NB4 (cell line): ENCODE data around the gene APPL2.
"Not testable (repeated sequence)": the region's sequence is repeated elsewhere in the genome, so short reads cannot be mapped to it uniquely, and the experiment has no call there.

Source experiments
- DNase-seq: peaks from one replicate; pipeline ENCODE4 v3.0.0; 2010; ENCODE audit warnings: low read depth
- H3K4me3 ChIP-seq: one replicate; pipeline ENCODE4 v1.5.1; 2011; ENCODE audit warnings: mild to moderate bottlenecking, low read depth, low read length, moderate library complexity
- MYC ChIP-seq: IDR thresholded peaks from 2 replicates; pipeline ENCODE4 v1.6.1; 2011; ENCODE audit warnings: low read depth, low read length
- POLR2A ChIP-seq: IDR thresholded peaks from 2 replicates; pipeline ENCODE4 v1.6.1; 2011; ENCODE audit warnings: mild to moderate bottlenecking; ENCODE audit not compliant: insufficient read length; ENCODE audit errors: extremely low read depth
- TF ChIP-seq, protein P1 (sequence below): IDR thresholded peaks from one replicate; pipeline ENCODE4 v1.5.1; 2012; ENCODE audit warnings: low read depth, low read length
- TF ChIP-seq, protein P2 (sequence below): IDR thresholded peaks from 2 replicates; pipeline ENCODE4 v1.6.1; 2011; ENCODE audit warnings: low read depth, low read length

APPL2 gene

GRCh38 chr12:105194947-105195346 is 41.0 kb downstream of the APPL2 start:
- H3K4me3 ChIP-seq: no peak overlapping the region
- TF ChIP-seq MYC: no peak
- TF ChIP-seq, protein P1, sequence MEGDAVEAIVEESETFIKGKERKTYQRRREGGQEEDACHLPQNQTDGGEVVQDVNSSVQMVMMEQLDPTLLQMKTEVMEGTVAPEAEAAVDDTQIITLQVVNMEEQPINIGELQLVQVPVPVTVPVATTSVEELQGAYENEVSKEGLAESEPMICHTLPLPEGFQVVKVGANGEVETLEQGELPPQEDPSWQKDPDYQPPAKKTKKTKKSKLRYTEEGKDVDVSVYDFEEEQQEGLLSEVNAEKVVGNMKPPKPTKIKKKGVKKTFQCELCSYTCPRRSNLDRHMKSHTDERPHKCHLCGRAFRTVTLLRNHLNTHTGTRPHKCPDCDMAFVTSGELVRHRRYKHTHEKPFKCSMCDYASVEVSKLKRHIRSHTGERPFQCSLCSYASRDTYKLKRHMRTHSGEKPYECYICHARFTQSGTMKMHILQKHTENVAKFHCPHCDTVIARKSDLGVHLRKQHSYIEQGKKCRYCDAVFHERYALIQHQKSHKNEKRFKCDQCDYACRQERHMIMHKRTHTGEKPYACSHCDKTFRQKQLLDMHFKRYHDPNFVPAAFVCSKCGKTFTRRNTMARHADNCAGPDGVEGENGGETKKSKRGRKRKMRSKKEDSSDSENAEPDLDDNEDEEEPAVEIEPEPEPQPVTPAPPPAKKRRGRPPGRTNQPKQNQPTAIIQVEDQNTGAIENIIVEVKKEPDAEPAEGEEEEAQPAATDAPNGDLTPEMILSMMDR: no peak
- TF ChIP-seq, protein P2, sequence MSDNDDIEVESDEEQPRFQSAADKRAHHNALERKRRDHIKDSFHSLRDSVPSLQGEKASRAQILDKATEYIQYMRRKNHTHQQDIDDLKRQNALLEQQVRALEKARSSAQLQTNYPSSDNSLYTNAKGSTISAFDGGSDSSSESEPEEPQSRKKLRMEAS: no peak
- TF ChIP-seq POLR2A: no peak
- DNase-seq: no peak

GRCh38 chr12:105192624-105193225 is 43.2 kb downstream of the APPL2 start:
- no peak overlapping the region for H3K4me3 ChIP-seq
- TF ChIP-seq MYC (no peak), POLR2A (no peak)
- TF ChIP-seq, protein P1: no peak
- TF ChIP-seq, protein P2: no peak
- DNase-seq: no peak

- TF ChIP-seq, protein P2: no peak
- TF ChIP-seq MYC: no peak
- TF ChIP-seq, protein P1: no peak
- TF ChIP-seq POLR2A: no peak
- DNase-seq: no peak
- no peak overlapping the region for H3K4me3 ChIP-seq
Measured at GRCh38 chr12:105190530-105190929, 45.4 kb downstream of the APPL2 start.

- H3K4me3 ChIP-seq: no peak overlapping the region
- DNase-seq: no peak
- TF ChIP-seq, protein P2: no peak
- TF ChIP-seq POLR2A (no peak), MYC (no peak)
- TF ChIP-seq, protein P1: no peak
Measured at GRCh38 chr12:105189293-105189692, 46.7 kb downstream of the APPL2 start.

- H3K4me3 ChIP-seq, DNase-seq: not testable (repeated sequence)
Measured at GRCh38 chr12:105183976-105184375, 52.0 kb downstream of the APPL2 start.

DNA sequence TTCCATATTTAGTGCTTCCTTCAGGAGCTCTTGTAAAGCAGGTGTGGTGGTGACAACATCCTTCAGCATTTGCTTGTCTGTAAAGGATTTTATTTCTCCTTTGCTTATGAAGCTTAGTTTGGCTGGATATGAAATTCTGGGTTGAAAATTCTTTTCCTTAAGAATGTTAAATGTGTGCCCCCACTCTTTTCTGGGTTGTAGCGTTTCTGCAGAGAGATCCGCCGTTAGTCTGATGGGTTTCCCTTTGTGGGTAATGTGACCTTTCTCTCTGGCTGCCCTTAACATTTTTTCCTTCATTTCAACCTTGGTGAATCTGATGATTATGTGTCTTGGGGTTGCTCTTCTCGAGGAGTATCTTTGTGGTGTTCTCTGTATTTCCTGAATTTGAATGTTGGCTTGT is 52.6 kb downstream of the APPL2 start:
- H3K4me3 ChIP-seq, DNase-seq: not testable (repeated sequence)

DNA sequence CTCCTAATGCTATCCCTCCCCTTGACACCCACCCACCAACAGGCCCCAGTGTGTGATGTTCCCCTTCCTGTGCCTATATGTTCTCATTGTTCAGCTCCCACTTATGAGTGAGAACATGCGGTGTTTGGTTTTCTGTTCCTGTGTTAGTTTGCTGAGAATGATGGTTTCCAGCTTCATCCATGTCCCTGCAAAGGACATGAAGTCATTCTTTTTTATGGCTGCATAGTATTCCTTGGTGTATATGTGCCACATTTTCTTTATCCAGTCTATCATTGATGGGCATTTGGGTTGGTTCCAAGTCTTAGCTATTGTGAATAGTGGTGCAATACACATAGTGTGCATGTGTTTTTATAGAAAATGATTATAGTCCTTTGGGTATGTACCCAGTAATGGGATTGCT is 56.9 kb downstream of the APPL2 start:
- not testable (repeated sequence) for DNase-seq

GRCh38 chr12:105177208-105177607 is 58.8 kb downstream of the APPL2 start:
- no peak for DNase-seq
- no peak overlapping the region for H3K4me3 ChIP-seq
- TF ChIP-seq, protein P1: no peak
- TF ChIP-seq MYC: no peak

More for the DNA sequence above, 56.9 kb downstream of the APPL2 start:
- not testable (repeated sequence) for H3K4me3 ChIP-seq
